ENCODE data around the gene PXDC1. TPM values are rescaled to one million over a fixed set of nuclear protein-coding genes. Genes with fewer than 3 reads are reported as not detected.

Gene PXDC1
- total RNA-seq, 1 experiment from 2014 or later: 36.2 TPM

DNA sequence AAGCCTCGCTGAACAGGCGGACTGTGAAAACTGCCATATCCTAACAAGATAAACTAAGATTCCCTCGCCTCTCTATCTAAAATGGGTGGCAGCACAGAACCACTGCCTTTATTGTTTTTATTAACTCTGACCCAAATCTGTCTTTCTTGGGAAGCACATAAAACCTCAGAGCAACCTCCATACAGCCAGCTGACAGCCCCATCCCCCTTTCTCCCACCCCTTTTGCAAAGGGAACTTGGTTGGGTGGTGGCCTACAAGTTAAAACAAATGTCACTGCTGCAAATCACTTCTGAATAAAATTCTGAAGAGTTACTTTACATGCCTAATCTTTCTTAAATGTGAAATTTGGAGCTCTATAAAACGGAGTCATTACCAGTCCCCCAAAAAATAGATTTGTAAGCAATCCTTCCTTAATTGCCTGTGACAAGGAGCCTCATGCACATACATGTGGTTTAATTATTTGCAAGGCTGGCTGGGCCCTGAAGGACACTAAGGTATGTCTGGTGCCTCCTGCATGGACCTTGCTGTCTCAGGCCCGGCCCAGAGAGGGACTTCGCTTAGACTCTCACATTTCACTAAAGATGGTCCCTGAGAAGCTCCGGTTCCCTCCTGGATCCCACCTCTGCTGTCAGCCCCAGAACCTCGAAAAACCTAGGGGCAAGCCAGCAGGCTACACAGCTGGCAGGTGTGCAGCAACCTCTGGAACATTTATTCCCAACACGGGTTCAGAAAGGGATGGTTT lies 21.7 kb downstream of the PXDC1 start:
- ChIA-PET POLR2A (no interaction called here), CTCF (interaction anchor here (0.6 kb wide), 1 partner anchor 44 kb away, joined by 3 read pairs; no protein-coding TSS in a partner anchor)
- no peak for TF ChIP-seq SIN3A (IDR thresholded peaks at IDR 0.05; ENCODE audit: borderline replicate concordance, insufficient read depth, low read depth, low read length)
- no peak for TF ChIP-seq TCF7L2 (IDR thresholded peaks at IDR 0.05; ENCODE audit: low read depth, low read length)
- TF ChIP-seq, protein P1, sequence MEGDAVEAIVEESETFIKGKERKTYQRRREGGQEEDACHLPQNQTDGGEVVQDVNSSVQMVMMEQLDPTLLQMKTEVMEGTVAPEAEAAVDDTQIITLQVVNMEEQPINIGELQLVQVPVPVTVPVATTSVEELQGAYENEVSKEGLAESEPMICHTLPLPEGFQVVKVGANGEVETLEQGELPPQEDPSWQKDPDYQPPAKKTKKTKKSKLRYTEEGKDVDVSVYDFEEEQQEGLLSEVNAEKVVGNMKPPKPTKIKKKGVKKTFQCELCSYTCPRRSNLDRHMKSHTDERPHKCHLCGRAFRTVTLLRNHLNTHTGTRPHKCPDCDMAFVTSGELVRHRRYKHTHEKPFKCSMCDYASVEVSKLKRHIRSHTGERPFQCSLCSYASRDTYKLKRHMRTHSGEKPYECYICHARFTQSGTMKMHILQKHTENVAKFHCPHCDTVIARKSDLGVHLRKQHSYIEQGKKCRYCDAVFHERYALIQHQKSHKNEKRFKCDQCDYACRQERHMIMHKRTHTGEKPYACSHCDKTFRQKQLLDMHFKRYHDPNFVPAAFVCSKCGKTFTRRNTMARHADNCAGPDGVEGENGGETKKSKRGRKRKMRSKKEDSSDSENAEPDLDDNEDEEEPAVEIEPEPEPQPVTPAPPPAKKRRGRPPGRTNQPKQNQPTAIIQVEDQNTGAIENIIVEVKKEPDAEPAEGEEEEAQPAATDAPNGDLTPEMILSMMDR (IDR thresholded peaks at IDR 0.05): no peak
- no peak for TF ChIP-seq POLR2AphosphoS5 (IDR thresholded peaks at IDR 0.05; ENCODE audit: low read depth, low read length)
- TF ChIP-seq, protein P2, sequence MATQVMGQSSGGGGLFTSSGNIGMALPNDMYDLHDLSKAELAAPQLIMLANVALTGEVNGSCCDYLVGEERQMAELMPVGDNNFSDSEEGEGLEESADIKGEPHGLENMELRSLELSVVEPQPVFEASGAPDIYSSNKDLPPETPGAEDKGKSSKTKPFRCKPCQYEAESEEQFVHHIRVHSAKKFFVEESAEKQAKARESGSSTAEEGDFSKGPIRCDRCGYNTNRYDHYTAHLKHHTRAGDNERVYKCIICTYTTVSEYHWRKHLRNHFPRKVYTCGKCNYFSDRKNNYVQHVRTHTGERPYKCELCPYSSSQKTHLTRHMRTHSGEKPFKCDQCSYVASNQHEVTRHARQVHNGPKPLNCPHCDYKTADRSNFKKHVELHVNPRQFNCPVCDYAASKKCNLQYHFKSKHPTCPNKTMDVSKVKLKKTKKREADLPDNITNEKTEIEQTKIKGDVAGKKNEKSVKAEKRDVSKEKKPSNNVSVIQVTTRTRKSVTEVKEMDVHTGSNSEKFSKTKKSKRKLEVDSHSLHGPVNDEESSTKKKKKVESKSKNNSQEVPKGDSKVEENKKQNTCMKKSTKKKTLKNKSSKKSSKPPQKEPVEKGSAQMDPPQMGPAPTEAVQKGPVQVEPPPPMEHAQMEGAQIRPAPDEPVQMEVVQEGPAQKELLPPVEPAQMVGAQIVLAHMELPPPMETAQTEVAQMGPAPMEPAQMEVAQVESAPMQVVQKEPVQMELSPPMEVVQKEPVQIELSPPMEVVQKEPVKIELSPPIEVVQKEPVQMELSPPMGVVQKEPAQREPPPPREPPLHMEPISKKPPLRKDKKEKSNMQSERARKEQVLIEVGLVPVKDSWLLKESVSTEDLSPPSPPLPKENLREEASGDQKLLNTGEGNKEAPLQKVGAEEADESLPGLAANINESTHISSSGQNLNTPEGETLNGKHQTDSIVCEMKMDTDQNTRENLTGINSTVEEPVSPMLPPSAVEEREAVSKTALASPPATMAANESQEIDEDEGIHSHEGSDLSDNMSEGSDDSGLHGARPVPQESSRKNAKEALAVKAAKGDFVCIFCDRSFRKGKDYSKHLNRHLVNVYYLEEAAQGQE (IDR thresholded peaks at IDR 0.05; ENCODE audit: insufficient read depth in 1 of 2, low read depth in 2 of 2, low read length in 1 of 2): no peak
- no peak overlapping the region for H3K27ac ChIP-seq (ENCODE audit: low read length)
- ATAC-seq (no peak), DNase-seq (ENCODE audit: low read depth, low spot score) (no peak)
- H3K36me3 ChIP-seq (ENCODE audit: control insufficient read depth, insufficient read depth, low read length): no peaks in the 10 kb centered on the region
- in situ Hi-C loops (cut with HindIII; ENCODE audit: low pct_unique_long_range_greater_than_20kb, low sequenced_read_pairs): no loop called here
- intact Hi-C loops (cut with micrococcal nuclease; ENCODE audit: unreplicated experiment): loop anchor here (10.0 kb wide), 1 partner anchor 275 kb away; the partner anchor contains the start of gene SLC22A23
- H3K9me3 ChIP-seq (ENCODE audit: control insufficient read depth, insufficient read depth, low read depth, low read length): no peaks in the 10 kb centered on the region
- no peaks in the 10 kb centered on the region for H3K4me1 ChIP-seq (ENCODE audit: control insufficient read depth, insufficient read depth, low read length)
- no TSS peak for BruUV-seq (replicated peaks)
- H3K4me3 ChIP-seq (ENCODE audit: low read depth in 2 of 2, low read length in 2 of 2): no peak overlapping the region
- H3K27me3 ChIP-seq (ENCODE audit: control insufficient read depth, insufficient read depth, low read length): no peaks in the 10 kb centered on the region

DNA sequence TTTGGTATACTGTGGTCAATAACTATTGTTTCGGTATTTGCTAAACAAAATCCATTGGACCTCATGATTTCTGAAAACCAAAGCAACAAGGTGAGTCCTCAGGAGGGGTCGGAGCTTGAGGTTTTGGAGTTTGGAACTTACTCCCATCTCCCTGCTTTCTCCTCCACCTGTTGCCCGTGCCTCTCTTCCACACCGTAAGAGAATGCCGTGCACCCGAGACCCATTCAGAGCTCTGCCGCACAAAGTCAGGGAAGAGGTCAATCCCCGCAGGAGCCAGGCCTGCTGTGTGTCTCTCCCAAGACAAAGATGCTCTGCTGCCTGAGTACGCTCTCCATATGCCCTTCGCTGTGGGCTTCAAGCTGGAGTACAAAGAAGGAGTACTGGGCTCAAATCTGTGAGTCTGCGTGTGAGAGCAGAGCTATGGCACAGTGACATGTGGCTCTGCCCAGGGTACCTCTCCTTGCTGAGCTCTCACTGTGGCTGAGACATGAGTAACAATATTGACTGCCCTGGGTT lies 23.9 kb downstream of the PXDC1 start:
- ChIA-PET POLR2A (no interaction called here), CTCF (no interaction called here)
- DNase-seq (ENCODE audit: low read depth, low spot score): no peak
- H3K9me3 ChIP-seq (ENCODE audit: control insufficient read depth, insufficient read depth, low read depth, low read length): no peaks in the 10 kb centered on the region
- no peak overlapping the region for H3K4me3 ChIP-seq (ENCODE audit: low read depth in 2 of 2, low read length in 2 of 2)
- in situ Hi-C loops (cut with HindIII; ENCODE audit: low pct_unique_long_range_greater_than_20kb, low sequenced_read_pairs) (no loop called here), intact Hi-C loops (cut with micrococcal nuclease; ENCODE audit: unreplicated experiment) (no loop called here)
- no TSS peak for BruUV-seq (replicated peaks)
- TF ChIP-seq, protein P2 (IDR thresholded peaks at IDR 0.05; ENCODE audit: insufficient read depth in 1 of 2, low read depth in 2 of 2, low read length in 1 of 2): no peak
- TF ChIP-seq, protein P1 (IDR thresholded peaks at IDR 0.05): no peak
- TF ChIP-seq SIN3A (IDR thresholded peaks at IDR 0.05; ENCODE audit: borderline replicate concordance, insufficient read depth, low read depth, low read length): no peak
- TF ChIP-seq POLR2AphosphoS5 (IDR thresholded peaks at IDR 0.05; ENCODE audit: low read depth, low read length): no peak
- no peak for TF ChIP-seq TCF7L2 (IDR thresholded peaks at IDR 0.05; ENCODE audit: low read depth, low read length)
- ATAC-seq: no peak
- H3K4me1 ChIP-seq (ENCODE audit: control insufficient read depth, insufficient read depth, low read length): no peaks in the 10 kb centered on the region
- no peaks in the 10 kb centered on the region for H3K36me3 ChIP-seq (ENCODE audit: control insufficient read depth, insufficient read depth, low read length)
- no peaks in the 10 kb centered on the region for H3K27me3 ChIP-seq (ENCODE audit: control insufficient read depth, insufficient read depth, low read length)
- no peak overlapping the region for H3K27ac ChIP-seq (ENCODE audit: low read length)

Data from Panc1 (cell line).